ENCODE results near the gene SHISA2.

SHISA2 gene

GRCh38 chr13:26022538-26023292 lies 29.1 kb downstream of the SHISA2 start (continued):
- TF ChIP-seq TCF7L2 (IDR thresholded peaks at IDR 0.05; ENCODE audit: borderline replicate concordance, low read depth, low read length) (peak; percentile 58; the same call in 1 of the 2 replicates), KLF1 (tag by site-specific recombination; IDR thresholded peaks at IDR 0.05) (no peak), ZNF473 (tag by site-specific recombination; IDR thresholded peaks at IDR 0.05) (no peak), ZNF214 (tag by site-specific recombination; IDR thresholded peaks at IDR 0.05; ENCODE audit: borderline replicate concordance) (no peak), ZNF600 (tag by site-specific recombination; IDR thresholded peaks at IDR 0.05) (peak; percentile 79), ZNF610 (tag by site-specific recombination; IDR thresholded peaks at IDR 0.05; ENCODE audit: borderline replicate concordance) (no peak), ZNF140 (tag by site-specific recombination; IDR thresholded peaks at IDR 0.05) (no peak), ZNF785 (tag by site-specific recombination; IDR thresholded peaks at IDR 0.05) (no peak), ZBTB7A (tag by site-specific recombination; IDR thresholded peaks at IDR 0.05; ENCODE audit: low read depth) (no peak), GLIS2 (tag by site-specific recombination; IDR thresholded peaks at IDR 0.05) (peak; percentile 33; the same call in 1 of the 2 replicates), ZNF23 (tag by site-specific recombination; IDR thresholded peaks at IDR 0.05; ENCODE audit: borderline replicate concordance) (no peak), ZNF658 (tag by site-specific recombination; IDR thresholded peaks at IDR 0.05) (no peak), PATZ1 (tag by site-specific recombination; IDR thresholded peaks at IDR 0.05) (no peak), ZNF146 (tag by site-specific recombination; IDR thresholded peaks at IDR 0.05) (no peak), ZNF132 (tag by site-specific recombination; IDR thresholded peaks at IDR 0.05; ENCODE audit: borderline replicate concordance) (no peak), BCL11A (tag by site-specific recombination; IDR thresholded peaks at IDR 0.05; ENCODE audit: low read depth) (no peak), PRDM2 (tag by site-specific recombination; IDR thresholded peaks at IDR 0.05; ENCODE audit: borderline replicate concordance) (no peak), ZNF324 (tag by site-specific recombination; IDR thresholded peaks at IDR 0.05) (no peak), ZSCAN18 (tag by site-specific recombination; IDR thresholded peaks at IDR 0.05) (no peak), ZBTB17 (tag by site-specific recombination; IDR thresholded peaks at IDR 0.05) (peak; percentile 55), ZBTB26 (tag by site-specific recombination; optimal IDR thresholded peaks at IDR 0.05) (no peak), ZNF433 (tag by site-specific recombination; IDR thresholded peaks at IDR 0.05; ENCODE audit: low read depth) (no peak), TSHZ1 (tag by site-specific recombination; IDR thresholded peaks at IDR 0.05; ENCODE audit: borderline replicate concordance) (no peak; the same call in 1 of the 2 replicates)

Measured in HEK293 (cell line).